Bronchial epithelial cell (primary cell): ENCODE measurements around the gene CTAG2. TPM values are rescaled to one million over a fixed set of nuclear protein-coding genes. Genes with fewer than 3 reads are reported as not detected.

Experiments used
- DNase-seq: peaks from one replicate; pipeline ENCODE4 v3.0.0-alpha.2; 2010; ENCODE audit warnings: low read depth
- FAIRE-seq: peaks from 2 replicates; lab custom pipeline; 2011; peaks lifted over from hg19 to GRCh38; lab: Jason Lieb, UNC
- H3K27me3 ChIP-seq: 2 replicates; pipeline ENCODE4 v1.5.1; 2011; ENCODE audit warnings: low read length; ENCODE audit not compliant: control insufficient read depth, insufficient read depth
- H3K36me3 ChIP-seq: 2 replicates; pipeline ENCODE4 v1.5.1; 2011; ENCODE audit warnings: low read length; ENCODE audit not compliant: control insufficient read depth, insufficient read depth
- H3K4me3 ChIP-seq: 2 replicates; pipeline ENCODE4 v1.5.1; 2011; ENCODE audit warnings: mild to moderate bottlenecking, low read depth, low read length, control low read depth
- total RNA-seq: library from RNA; depleted of rRNA; stranded (reverse); fragments of >200 nt; gene quantifications from 2 replicates; pipeline ENCODE4 v1.2.1, GENCODE V29; 2014
- TF ChIP-seq, protein P1 (sequence below): IDR thresholded peaks from 2 replicates; pipeline ENCODE4 v1.5.1; 2011; ENCODE audit warnings: mild to moderate bottlenecking, moderate library complexity, low read length, control low read depth, inconsistent platforms; ENCODE audit not compliant: insufficient read depth, severe bottlenecking

CTAG2 gene
- total RNA-seq, 1 donor from 2014 or later = not detected

DNA sequence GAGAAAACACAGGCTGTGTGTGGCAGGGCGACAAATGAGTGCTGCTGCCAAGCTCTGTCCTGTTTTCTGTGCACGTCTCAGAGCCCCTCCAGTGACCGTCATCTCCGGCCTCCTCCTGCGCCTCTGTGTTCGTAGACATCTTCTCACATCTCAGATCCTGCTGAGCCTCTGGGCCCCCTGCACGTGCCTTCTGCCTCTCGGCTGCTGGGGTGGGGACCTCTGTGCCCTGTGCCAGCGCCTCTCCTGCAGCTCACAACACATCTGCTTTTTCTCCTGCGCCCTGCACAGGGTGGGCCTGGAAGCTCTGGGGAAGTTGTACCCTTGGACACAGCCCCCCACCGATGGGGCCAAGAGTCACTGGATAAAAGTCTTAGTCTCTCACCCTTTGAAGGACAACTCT lies 2.4 kb upstream of the CTAG2 start:
- H3K4me3 ChIP-seq = no peak overlapping the region
- no peaks in the 10 kb centered on the region for H3K36me3 ChIP-seq
- FAIRE-seq = no peak
- peaks cover 1% of the 10 kb centered on the region for H3K27me3 ChIP-seq
- no peak for DNase-seq
- TF ChIP-seq, protein P1, sequence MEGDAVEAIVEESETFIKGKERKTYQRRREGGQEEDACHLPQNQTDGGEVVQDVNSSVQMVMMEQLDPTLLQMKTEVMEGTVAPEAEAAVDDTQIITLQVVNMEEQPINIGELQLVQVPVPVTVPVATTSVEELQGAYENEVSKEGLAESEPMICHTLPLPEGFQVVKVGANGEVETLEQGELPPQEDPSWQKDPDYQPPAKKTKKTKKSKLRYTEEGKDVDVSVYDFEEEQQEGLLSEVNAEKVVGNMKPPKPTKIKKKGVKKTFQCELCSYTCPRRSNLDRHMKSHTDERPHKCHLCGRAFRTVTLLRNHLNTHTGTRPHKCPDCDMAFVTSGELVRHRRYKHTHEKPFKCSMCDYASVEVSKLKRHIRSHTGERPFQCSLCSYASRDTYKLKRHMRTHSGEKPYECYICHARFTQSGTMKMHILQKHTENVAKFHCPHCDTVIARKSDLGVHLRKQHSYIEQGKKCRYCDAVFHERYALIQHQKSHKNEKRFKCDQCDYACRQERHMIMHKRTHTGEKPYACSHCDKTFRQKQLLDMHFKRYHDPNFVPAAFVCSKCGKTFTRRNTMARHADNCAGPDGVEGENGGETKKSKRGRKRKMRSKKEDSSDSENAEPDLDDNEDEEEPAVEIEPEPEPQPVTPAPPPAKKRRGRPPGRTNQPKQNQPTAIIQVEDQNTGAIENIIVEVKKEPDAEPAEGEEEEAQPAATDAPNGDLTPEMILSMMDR = no peak

DNA sequence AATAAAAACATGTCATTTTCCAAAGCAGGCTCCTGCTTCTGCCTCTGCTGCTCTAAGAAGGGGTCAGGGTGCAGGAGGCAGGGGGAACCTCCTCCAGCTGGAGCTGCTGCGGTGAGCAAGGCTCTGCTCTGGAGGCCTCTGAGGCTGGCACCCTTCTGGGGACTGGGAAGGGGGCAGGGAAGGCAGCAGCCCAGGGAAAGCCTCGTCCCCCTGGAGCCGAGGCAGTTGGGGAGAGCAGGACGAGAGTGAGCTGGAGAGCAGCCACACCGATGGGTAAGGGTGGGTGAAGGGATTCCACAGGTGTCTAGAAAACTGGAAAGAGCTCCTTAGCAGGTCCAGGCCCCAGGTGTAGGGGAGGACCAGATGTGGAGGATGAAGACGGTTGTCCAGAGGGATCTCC lies 2.0 kb upstream of the CTAG2 start:
- FAIRE-seq (peak; percentile 18), DNase-seq (no peak)
- H3K36me3 ChIP-seq = no peaks in the 10 kb centered on the region
- TF ChIP-seq, protein P1 = no peak
- no peak overlapping the region for H3K4me3 ChIP-seq
- H3K27me3 ChIP-seq = peaks cover 1% of the 10 kb centered on the region

DNA sequence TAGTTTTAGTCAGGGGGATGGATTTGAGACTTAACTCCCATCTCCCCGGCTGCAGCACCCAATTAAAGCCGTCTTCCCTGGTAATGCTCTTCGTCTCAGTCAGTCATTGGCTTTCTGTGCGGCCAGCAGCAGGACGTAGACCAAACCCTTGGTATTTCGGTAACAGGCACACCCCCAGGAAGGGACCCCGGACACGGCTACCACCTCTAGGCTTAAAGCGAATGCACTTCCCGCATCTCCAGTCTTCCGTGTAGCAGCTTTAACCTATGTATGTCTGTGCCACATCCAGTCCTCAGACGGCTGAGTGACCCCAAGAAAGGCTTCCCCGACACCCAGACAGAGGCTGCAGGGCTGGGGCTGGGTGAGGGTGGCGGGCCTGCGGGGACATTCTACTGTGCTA lies 1.5 kb upstream of the CTAG2 start:
- Histone ChIP-seq H3K27me3 (peaks cover 1% of the 10 kb centered on the region), H3K36me3 (no peaks in the 10 kb centered on the region), H3K4me3 (no peak overlapping the region)
- TF ChIP-seq, protein P1 = no peak
- no peak for DNase-seq
- no peak for FAIRE-seq

DNA sequence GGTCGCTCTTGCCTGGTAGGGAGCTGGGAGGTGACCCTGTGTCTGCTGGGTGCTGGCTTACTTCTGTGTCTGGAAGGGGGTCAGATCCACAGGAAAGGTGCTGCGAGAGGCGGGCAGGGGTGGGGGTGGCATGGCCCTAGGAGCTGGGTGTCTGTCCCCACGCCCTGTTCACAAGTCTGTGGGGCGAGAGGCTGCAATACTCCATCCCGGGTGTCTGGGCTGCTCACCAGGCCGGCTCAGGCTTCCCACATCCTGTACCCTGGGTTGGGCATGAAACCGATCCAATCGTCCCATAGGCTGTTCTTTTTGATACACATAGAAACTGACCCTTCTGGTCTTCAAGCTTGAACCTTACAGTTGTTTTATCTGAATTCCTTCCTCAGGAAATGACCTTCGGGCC lies 993 bp upstream of the CTAG2 start:
- Histone ChIP-seq H3K36me3 (no peaks in the 10 kb centered on the region), H3K4me3 (no peak overlapping the region), H3K27me3 (peaks cover 1% of the 10 kb centered on the region)
- DNase-seq (no peak), FAIRE-seq (no peak)
- TF ChIP-seq, protein P1 = no peak

DNA sequence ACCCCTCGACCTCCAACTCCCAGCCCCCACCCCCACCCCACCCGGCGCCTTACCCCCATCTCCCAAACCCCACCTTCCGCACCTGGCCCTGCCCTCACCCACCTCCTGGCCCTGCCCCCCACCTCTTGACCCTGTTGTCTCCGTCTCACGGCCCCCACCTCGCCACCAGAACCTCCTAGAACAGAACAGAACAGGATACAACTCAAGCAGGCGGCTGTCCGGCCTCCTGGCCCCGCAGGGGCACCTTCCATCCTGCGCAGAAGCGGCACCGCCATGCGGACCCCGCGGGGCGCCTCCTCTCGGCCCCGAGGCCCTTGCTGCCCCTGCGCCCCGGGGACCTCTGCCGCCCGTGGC lies 354 bp downstream of the CTAG2 start:
- no peak for DNase-seq
- peaks cover 1% of the 10 kb centered on the region for H3K27me3 ChIP-seq
- no peak overlapping the region for H3K4me3 ChIP-seq
- no peaks in the 10 kb centered on the region for H3K36me3 ChIP-seq
- TF ChIP-seq, protein P1 = no peak
- FAIRE-seq = no peak

DNA sequence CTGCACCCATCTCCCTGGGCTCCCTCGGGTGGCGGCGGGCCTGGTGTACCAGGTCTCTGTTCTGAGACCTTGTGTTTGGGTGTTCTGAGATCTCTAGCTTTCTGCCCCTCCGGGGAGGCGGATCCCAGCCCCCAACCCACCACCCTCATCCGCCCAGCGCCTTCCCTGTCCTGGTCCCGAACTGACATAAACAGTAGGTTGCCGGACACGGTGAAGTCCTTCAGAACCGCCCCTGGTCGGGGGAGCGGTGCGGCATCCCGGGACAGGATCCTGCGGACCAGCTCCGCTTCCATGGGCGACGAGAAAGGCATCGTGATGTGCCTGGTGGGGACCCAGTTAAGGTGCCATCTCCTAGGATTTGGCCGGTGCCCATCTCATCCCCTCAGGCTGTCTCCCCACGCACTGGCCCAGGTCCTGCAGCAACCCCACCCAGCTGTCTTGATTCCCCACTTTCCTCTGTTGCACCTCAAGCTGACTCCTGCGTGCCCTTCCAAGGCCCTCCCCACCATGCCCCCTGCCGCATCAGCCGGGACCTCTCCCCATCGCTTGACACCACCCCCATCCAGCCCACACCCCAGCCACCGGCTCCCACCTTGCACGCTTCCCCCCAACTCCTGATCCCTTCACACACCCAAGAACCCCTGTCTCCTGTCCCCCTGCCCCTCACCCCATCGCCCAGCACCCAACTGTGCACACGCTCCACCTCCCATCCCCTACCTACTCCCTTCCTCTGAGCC lies 900 bp downstream of the CTAG2 start:
- H3K36me3 ChIP-seq = no peaks in the 10 kb centered on the region
- DNase-seq = no peak
- TF ChIP-seq, protein P1 = no peak
- H3K4me3 ChIP-seq = no peak overlapping the region
- peaks cover 1% of the 10 kb centered on the region for H3K27me3 ChIP-seq
- FAIRE-seq = no peak
